Trophoblast cell (in vitro differentiated cells and primary cell): ENCODE results near the gene LRBA.
A peak's percentile ranks its signal among the peaks of the same experiment; 100 is the strongest.

Source experiments
- DNase-seq, 2 donors: peaks; one replicate each; pipeline ENCODE4 v3.0.0-alpha.2; 2016
- H2AFZ ChIP-seq: 2 replicates; pipeline ENCODE4 v1.6.1; 2013; ENCODE audit warnings: low read length, moderate library complexity, mild to moderate bottlenecking; ENCODE audit not compliant: insufficient read depth, poor library complexity
- H2AK5ac ChIP-seq: 2 replicates; pipeline ENCODE4 v1.6.1; 2013; ENCODE audit warnings: mild to moderate bottlenecking, low read length
- H2BK120ac ChIP-seq: 2 replicates; pipeline ENCODE4 v1.6.1; 2013; ENCODE audit warnings: low read length, mild to moderate bottlenecking, moderate library complexity; ENCODE audit not compliant: insufficient read depth, poor library complexity
- H2BK12ac ChIP-seq: 2 replicates; pipeline ENCODE4 v1.6.1; 2013; ENCODE audit warnings: mild to moderate bottlenecking, low read length, moderate library complexity
- H2BK5ac ChIP-seq: 2 replicates; pipeline ENCODE4 v1.6.1; 2013; ENCODE audit warnings: low read length, low read depth, moderate library complexity, mild to moderate bottlenecking; ENCODE audit not compliant: poor library complexity
- H3K14ac ChIP-seq: 2 replicates; pipeline ENCODE4 v1.6.1; 2013; ENCODE audit warnings: mild to moderate bottlenecking, low read length
- H3K18ac ChIP-seq: 2 replicates; pipeline ENCODE4 v1.6.1; 2013; ENCODE audit warnings: mild to moderate bottlenecking, low read length
- H3K23ac ChIP-seq: 2 replicates; pipeline ENCODE4 v1.6.1; 2013; ENCODE audit warnings: low read length
- H3K27ac ChIP-seq: 2 replicates; pipeline ENCODE4 v1.5.1; 2013; ENCODE audit warnings: low read depth, mild to moderate bottlenecking, inconsistent platforms, low read length, moderate library complexity
- H3K27me3 ChIP-seq: 2 replicates; pipeline ENCODE4 v1.6.1; 2013; ENCODE audit warnings: inconsistent platforms, mild to moderate bottlenecking, low read length, moderate library complexity; ENCODE audit not compliant: insufficient read depth
- H3K36me3 ChIP-seq, 2 experiments: 1 replicate in 1 of 2; 2 replicates in 1 of 2; pipeline ENCODE4 v1.6.1; 2013; ENCODE audit warnings: low read length in 2 of 2, mild to moderate bottlenecking in 2 of 2, moderate library complexity in 1 of 2; ENCODE audit not compliant: insufficient read depth in 2 of 2, control insufficient read depth in 1 of 2
- H3K4ac ChIP-seq: 2 replicates; pipeline ENCODE4 v1.6.1; 2013; ENCODE audit warnings: low read depth, mild to moderate bottlenecking, low read length, moderate library complexity
- H3K4me1 ChIP-seq, 2 experiments: 1 replicate in 1 of 2; 2 replicates in 1 of 2; pipeline ENCODE4 v1.6.1; 2013; ENCODE audit warnings: low read length in 2 of 2, mild to moderate bottlenecking in 2 of 2, moderate library complexity in 1 of 2; ENCODE audit not compliant: insufficient read depth in 2 of 2, control insufficient read depth in 1 of 2
- H3K4me2 ChIP-seq: 2 replicates; pipeline ENCODE4 v1.6.1; 2013; ENCODE audit warnings: inconsistent platforms, mild to moderate bottlenecking, low read length, moderate library complexity
- H3K4me3 ChIP-seq: 2 replicates; pipeline ENCODE4 v1.5.1; 2013; ENCODE audit warnings: mild to moderate bottlenecking, low read depth, low read length, inconsistent platforms
- H3K79me1 ChIP-seq: one replicate; pipeline ENCODE4 v1.6.1; 2013; ENCODE audit warnings: low read length
- H3K79me2 ChIP-seq: 2 replicates; pipeline ENCODE4 v1.6.1; 2013; ENCODE audit warnings: low read length, mild to moderate bottlenecking; ENCODE audit not compliant: control insufficient read depth, insufficient read depth, poor library complexity
- H3K9ac ChIP-seq: 2 replicates; pipeline ENCODE4 v1.6.1; 2013; ENCODE audit warnings: mild to moderate bottlenecking, low read length
- H3K9me3 ChIP-seq: 2 replicates; pipeline ENCODE4 v1.6.1; 2013; ENCODE audit warnings: low read depth, mild to moderate bottlenecking, control low read depth, inconsistent platforms, low read length; ENCODE audit not compliant: insufficient read depth
- H4K12ac ChIP-seq: 2 replicates; pipeline ENCODE4 v1.6.1; 2013; ENCODE audit warnings: low read depth, mild to moderate bottlenecking, low read length, moderate library complexity
- H4K8ac ChIP-seq: 2 replicates; pipeline ENCODE4 v1.6.1; 2013; ENCODE audit warnings: low read depth, mild to moderate bottlenecking, low read length, moderate library complexity
- H4K91ac ChIP-seq: one replicate; pipeline ENCODE4 v1.6.1; 2013; ENCODE audit warnings: low read depth, mild to moderate bottlenecking, low read length, moderate library complexity
- WGBS: extraction: QIAGEN DNeasy Blood & Tissue Kit; methylation state at CpG from one replicate; pipeline ENCODE4 v1.1.7; 2013; ENCODE audit warnings: missing lambda C conversion rate; ENCODE audit not compliant: insufficient read length, insufficient coverage; ENCODE audit errors: extremely low coverage; 5-methylcytosine and 5-hydroxymethylcytosine counted together

Gene LRBA

GRCh38 chr4:150342945-150343344 is 672.1 kb downstream of the LRBA start:
- Histone ChIP-seq H2BK120ac (no peak overlapping the region), H3K14ac (no peak overlapping the region), H3K4me2 (no peak overlapping the region), H3K18ac (no peak overlapping the region), H2BK12ac (no peak overlapping the region), H4K12ac (no peak overlapping the region), H3K36me3 (no peaks in the 10 kb centered on the region), H3K79me1 (no peaks in the 10 kb centered on the region), H4K8ac (no peak overlapping the region), H2AFZ (no peak overlapping the region), H2BK5ac (no peak overlapping the region), H3K27me3 (no peaks in the 10 kb centered on the region), H3K27ac (no peak overlapping the region), H3K23ac (no peak overlapping the region), H4K91ac (no peak overlapping the region), H3K79me2 (no peaks in the 10 kb centered on the region), H3K4me1 (no peaks in the 10 kb centered on the region), H3K4ac (no peak overlapping the region), H3K9me3 (no peaks in the 10 kb centered on the region), H3K4me3 (no peak overlapping the region), H3K9ac (no peak overlapping the region), H2AK5ac (no peak overlapping the region)
- no CpG with 5 or more reads among the region's 2 CpGs for WGBS
- DNase-seq, result no peak

- H3K14ac ChIP-seq, result no peak overlapping the region
- no peak overlapping the region for H2BK5ac ChIP-seq
- no peak overlapping the region for H4K12ac ChIP-seq
- H2AK5ac ChIP-seq, result no peak overlapping the region
- DNase-seq, result peak in 1 of 2 donors; percentile 32
- no peaks in the 10 kb centered on the region for H3K79me1 ChIP-seq
- H3K23ac ChIP-seq, result no peak overlapping the region
- H3K36me3 ChIP-seq, result no peaks in the 10 kb centered on the region
- H4K8ac ChIP-seq, result no peak overlapping the region
- H3K18ac ChIP-seq, result no peak overlapping the region
- no peak overlapping the region for H2AFZ ChIP-seq
- H3K9ac ChIP-seq, result no peak overlapping the region
- H3K4ac ChIP-seq, result no peak overlapping the region
- no peaks in the 10 kb centered on the region for H3K79me2 ChIP-seq
- H3K27me3 ChIP-seq, result no peaks in the 10 kb centered on the region
- peak overlapping the region; percentile 11 for H3K27ac ChIP-seq
- no peaks in the 10 kb centered on the region for H3K9me3 ChIP-seq
- H2BK12ac ChIP-seq, result no peak overlapping the region
- no CpG with 5 or more reads among the region's 3 CpGs for WGBS
- H3K4me2 ChIP-seq, result no peak overlapping the region
- H3K4me1 ChIP-seq, result no peaks in the 10 kb centered on the region
- H4K91ac ChIP-seq, result no peak overlapping the region
- H2BK120ac ChIP-seq, result no peak overlapping the region
- H3K4me3 ChIP-seq, result no peak overlapping the region
Measured at GRCh38 chr4:150337734-150338133, 677.4 kb downstream of the LRBA start.

GRCh38 chr4:150336676-150337412 is 678.2 kb downstream of the LRBA start:
- no peak overlapping the region for H4K12ac ChIP-seq
- H2BK5ac ChIP-seq, result no peak overlapping the region
- H2BK120ac ChIP-seq, result no peak overlapping the region
- no peak overlapping the region for H4K8ac ChIP-seq
- H4K91ac ChIP-seq, result no peak overlapping the region
- no peak overlapping the region for H3K14ac ChIP-seq
- no peaks in the 10 kb centered on the region for H3K27me3 ChIP-seq
- no peak overlapping the region for H3K4ac ChIP-seq
- H2BK12ac ChIP-seq, result no peak overlapping the region
- no peak overlapping the region for H3K23ac ChIP-seq
- DNase-seq, result no peak
- no peaks in the 10 kb centered on the region for H3K79me1 ChIP-seq
- H3K4me3 ChIP-seq, result no peak overlapping the region
- no peak overlapping the region for H3K4me2 ChIP-seq
- H3K9ac ChIP-seq, result no peak overlapping the region
- no CpG with 5 or more reads among the region's 5 CpGs for WGBS
- H3K9me3 ChIP-seq, result no peaks in the 10 kb centered on the region
- H2AK5ac ChIP-seq, result no peak overlapping the region
- H2AFZ ChIP-seq, result no peak overlapping the region
- no peaks in the 10 kb centered on the region for H3K36me3 ChIP-seq
- no peaks in the 10 kb centered on the region for H3K4me1 ChIP-seq
- H3K79me2 ChIP-seq, result no peaks in the 10 kb centered on the region
- no peak overlapping the region for H3K18ac ChIP-seq
- no peak overlapping the region for H3K27ac ChIP-seq

- Histone ChIP-seq H3K27me3 (no peaks in the 10 kb centered on the region), H3K9me3 (no peaks in the 10 kb centered on the region), H4K8ac (no peak overlapping the region), H4K91ac (no peak overlapping the region), H3K79me1 (no peaks in the 10 kb centered on the region), H3K14ac (no peak overlapping the region), H4K12ac (no peak overlapping the region), H3K4ac (no peak overlapping the region), H3K9ac (no peak overlapping the region), H3K23ac (no peak overlapping the region), H3K36me3 (no peaks in the 10 kb centered on the region), H3K4me2 (no peak overlapping the region), H2AFZ (no peak overlapping the region), H3K4me3 (no peak overlapping the region), H2BK5ac (no peak overlapping the region), H3K79me2 (no peaks in the 10 kb centered on the region), H2BK120ac (no peak overlapping the region), H3K4me1 (no peaks in the 10 kb centered on the region), H3K18ac (no peak overlapping the region), H3K27ac (no peak overlapping the region), H2BK12ac (no peak overlapping the region), H2AK5ac (no peak overlapping the region)
- DNase-seq, result no peak
Measured at GRCh38 chr4:150332961-150333360, 682.1 kb downstream of the LRBA start.
